Measurements from ENCODE around the gene SELENON.

Gene SELENON

GRCh38 chr1:25810341-25811299 lies 10.6 kb downstream of the SELENON start:
- peak; percentile 79 for DNase-seq

- no peak for DNase-seq
Observed at GRCh38 chr1:25811384-25812082, 11.5 kb downstream of the SELENON start.

GRCh38 chr1:25813071-25813733 lies 13.2 kb downstream of the SELENON start:
- no peak for DNase-seq

- no peak for DNase-seq
Observed at GRCh38 chr1:25813734-25814471, 13.9 kb downstream of the SELENON start.

- no peak for DNase-seq
Observed at GRCh38 chr1:25814549-25815087, 14.6 kb downstream of the SELENON start.

GRCh38 chr1:25815208-25816111 lies 15.5 kb downstream of the SELENON start:
- DNase-seq: no peak

- DNase-seq: no peak
Observed at GRCh38 chr1:25816112-25816718, 16.2 kb downstream of the SELENON start.

GRCh38 chr1:25817840-25818501 lies 18.0 kb downstream of the SELENON start:
- no peak for DNase-seq

GRCh38 chr1:25818569-25818968 lies 18.6 kb downstream of the SELENON start:
- DNase-seq: no peak

GRCh38 chr1:25819491-25820246 lies 19.7 kb downstream of the SELENON start, which contains the start of gene MTFR1L:
MTFR1L (plus strand) TSS chr1:25819954; CDS start chr1:25823105, 3,151 bp downstream.
- DNase-seq: peak; percentile 92

GRCh38 chr1:25820247-25821111 lies 20.5 kb downstream of the SELENON start:
- peak; percentile 89 for DNase-seq

GRCh38 chr1:25821112-25821476 lies 21.1 kb downstream of the SELENON start:
- peak; percentile 38 for DNase-seq

- DNase-seq: peak; percentile 32
Observed at GRCh38 chr1:25821630-25822091, 21.7 kb downstream of the SELENON start.

- peak; percentile 21 for DNase-seq
Observed at GRCh38 chr1:25825605-25826004, 25.6 kb downstream of the SELENON start.

GRCh38 chr1:25826571-25826970 lies 26.6 kb downstream of the SELENON start:
- no peak for DNase-seq

- DNase-seq: no peak
Observed at GRCh38 chr1:25828491-25828890, 28.5 kb downstream of the SELENON start.

- no peak for DNase-seq
Observed at GRCh38 chr1:25829046-25829445, 29.1 kb downstream of the SELENON start.

GRCh38 chr1:25831569-25832196 lies 31.7 kb downstream of the SELENON start:
- peak; percentile 55 for DNase-seq

Data from hematopoietic multipotent progenitor cell treated with erythropoietin and hydrocortisone succinate and interleukin-3 and kit ligand, for 6 days (in vitro differentiated cells).